ENCODE data around the gene ZC3H7B.

- no peak for TF ChIP-seq POLR2AphosphoS5 (IDR thresholded peaks at IDR 0.05; ENCODE audit: low read depth, low read length)
- TF ChIP-seq REST (IDR thresholded peaks at IDR 0.05; ENCODE audit: insufficient read depth in 1 of 2, low read depth in 2 of 2, low read length in 2 of 2): no peak
- no peak for TF ChIP-seq SIN3A (IDR thresholded peaks at IDR 0.05; ENCODE audit: borderline replicate concordance, insufficient read depth, low read length)
- no peak for TF ChIP-seq TAF1 (IDR thresholded peaks at IDR 0.05; ENCODE audit: borderline replicate concordance, insufficient read depth, low read length)
Measured at GRCh38 chr22:41382610-41383009, 81.3 kb downstream of the ZC3H7B start.

All from PFSK-1 (cell line).